Islet precursor cell (in vitro differentiated cells): ENCODE results near the gene HIF1AN.

Source experiments
- DNase-seq: peaks from one replicate; pipeline ENCODE4 v3.0.0-alpha.2; 2018

The HIF1AN gene

DNA sequence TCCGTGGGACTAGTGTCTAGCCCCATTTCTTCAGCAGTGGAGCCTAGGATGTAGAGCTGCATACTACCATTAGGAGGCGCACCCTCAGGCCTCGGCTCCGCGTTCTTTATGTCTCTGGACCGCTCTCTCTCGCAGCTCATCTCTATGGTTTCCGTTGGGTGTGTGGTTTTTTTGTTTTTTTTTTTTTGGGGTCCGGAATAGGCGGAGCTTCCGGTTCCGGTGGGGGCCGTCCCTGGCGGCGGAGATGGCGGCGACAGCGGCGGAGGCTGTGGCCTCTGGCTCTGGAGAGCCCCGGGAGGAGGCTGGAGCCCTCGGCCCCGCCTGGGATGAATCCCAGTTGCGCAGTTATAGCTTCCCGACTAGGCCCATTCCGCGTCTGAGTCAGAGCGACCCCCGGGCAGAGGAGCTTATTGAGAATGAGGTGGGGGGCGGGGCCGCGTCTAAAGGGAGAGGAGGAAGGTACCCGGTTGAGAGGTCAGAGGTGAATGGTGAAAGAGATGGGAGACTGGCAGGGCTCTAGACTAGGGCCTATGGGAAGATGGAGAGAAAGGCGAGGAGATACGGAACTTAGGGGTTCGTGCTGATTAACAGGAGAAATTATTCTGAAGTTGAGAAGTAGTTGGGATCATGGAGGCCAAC, at the start of gene HIF1AN:
TSS of gene HIF1AN (plus strand) at position 229 of the 639 bp plus-strand sequence. CDS start at position 245, 16 bp downstream.
- peak; percentile 91 for DNase-seq

GRCh38 chr10:100487529-100487928, 48.2 kb upstream of the HIF1AN start:
- DNase-seq = no peak

GRCh38 chr10:100489396-100489795, 46.3 kb upstream of the HIF1AN start:
- DNase-seq = no peak

- no peak for DNase-seq
These were observed 45.2 kb upstream of the HIF1AN start for GRCh38 chr10:100490531-100490930.

DNA sequence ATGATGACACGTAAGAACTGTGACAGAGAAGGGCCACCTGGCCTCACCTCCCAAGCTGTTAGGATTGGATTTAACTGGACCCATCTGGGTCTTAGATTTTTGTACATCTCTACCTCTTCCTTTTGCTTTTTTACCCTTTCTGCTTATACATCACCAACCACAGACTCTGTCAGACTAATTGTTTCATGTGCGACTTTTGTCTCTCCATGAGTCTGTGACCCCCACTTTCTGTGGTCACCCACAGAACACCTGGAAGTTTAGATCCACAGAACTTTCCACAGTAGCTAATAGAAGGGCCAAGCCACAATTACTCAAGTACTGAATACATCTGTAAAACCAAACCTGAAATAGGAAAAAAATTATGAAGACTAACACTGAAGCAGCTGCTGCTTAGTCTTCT, 39.2 kb upstream of the HIF1AN start:
- DNase-seq = no peak

- DNase-seq = no peak
These were observed 37.7 kb upstream of the HIF1AN start for GRCh38 chr10:100498059-100498458.

DNA sequence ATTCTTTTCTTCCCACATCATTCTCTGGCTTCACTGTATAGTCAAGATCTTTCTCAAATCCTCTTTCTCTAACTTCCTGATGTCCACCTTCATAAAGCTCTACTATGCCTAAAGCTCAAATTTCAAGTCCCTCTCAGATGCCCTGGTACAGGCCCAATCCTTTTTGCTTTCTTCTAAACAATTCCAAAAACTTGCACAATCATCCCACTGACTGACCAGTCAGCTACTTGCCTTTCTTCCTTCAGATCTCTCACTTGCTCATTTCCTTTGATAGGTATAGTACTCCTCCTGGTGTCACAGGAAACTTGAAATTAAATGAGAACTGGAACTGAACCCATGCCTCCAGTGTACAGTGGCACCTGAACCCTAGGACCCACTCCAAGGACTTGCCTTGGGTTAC, 34.3 kb upstream of the HIF1AN start:
- DNase-seq = no peak

- no peak for DNase-seq
These were observed 32.7 kb upstream of the HIF1AN start for GRCh38 chr10:100502926-100503494.

DNA sequence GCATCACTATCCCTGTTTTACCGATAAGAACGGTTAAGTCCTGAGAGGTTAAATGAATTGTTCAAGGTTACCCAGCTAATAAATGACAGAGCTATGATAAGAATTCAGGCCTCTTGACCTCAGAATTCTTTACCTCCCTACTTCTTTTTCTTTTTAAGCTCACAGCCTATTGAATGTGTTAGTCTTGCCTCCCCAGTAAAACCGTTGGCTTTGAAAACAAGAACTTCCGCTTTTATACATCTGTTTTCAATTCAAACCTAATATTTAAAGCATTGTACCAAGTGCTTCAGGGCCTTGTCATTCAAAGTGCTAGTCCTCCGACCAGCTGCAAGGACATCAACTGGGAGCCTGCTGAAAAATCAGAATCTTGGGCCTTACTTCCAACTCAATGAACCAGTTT, 31.6 kb upstream of the HIF1AN start:
- no peak for DNase-seq

DNA sequence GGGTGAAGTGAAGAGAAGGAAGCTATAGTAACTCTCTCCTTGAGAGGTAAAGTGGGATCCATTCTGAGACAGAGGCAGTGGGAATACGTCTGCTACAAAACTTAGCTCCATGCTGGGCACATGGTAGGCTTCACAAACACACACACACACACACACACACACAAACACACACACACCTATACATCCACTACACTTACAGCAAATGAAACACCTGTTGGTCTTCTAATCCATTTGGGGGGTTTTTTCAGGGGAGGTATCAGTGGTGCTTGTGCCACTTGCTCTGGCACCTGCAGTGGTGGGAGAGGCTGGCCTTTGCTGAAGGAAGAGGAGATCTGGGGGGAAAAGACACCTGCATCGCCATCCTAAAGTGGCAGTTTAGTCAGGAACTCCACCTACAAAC, 30.6 kb upstream of the HIF1AN start:
- no peak for DNase-seq

DNA sequence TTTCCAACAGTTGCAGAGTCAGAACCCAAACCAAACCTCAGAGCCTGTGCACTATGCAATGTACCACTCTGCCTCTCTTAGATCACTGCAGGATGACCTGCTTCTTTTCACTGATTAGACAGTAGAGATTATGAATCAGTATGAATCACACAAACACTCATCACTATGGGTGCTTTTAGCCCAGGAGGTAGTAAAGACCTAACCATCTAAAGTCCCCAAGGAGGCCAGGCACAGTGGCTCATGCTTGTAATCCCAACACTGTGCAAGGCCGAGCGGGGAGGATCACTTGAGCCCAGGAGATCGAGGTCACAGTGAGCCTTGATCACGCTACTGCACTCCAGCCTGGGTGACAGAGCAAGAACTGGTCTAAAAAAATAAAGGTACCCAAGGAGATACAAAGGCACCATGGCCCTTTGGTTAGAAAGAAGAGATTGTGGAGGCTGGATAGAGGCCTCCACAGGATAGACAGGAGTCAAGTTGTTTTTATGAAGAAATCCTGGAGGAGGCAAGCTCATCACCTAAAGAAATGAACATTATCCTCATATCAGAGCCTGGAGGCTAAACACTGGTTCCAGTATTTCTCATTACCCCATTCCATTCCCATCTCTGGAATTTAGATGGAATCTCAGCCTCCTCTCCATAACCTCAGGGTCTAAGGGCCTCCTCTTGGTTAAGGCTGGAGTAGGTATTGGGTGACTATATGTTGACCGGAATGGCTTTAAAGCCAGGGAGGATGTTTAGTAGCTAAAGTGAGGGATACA, 29.0 kb upstream of the HIF1AN start:
- DNase-seq = no peak

- no peak for DNase-seq
These were observed 28.4 kb upstream of the HIF1AN start for GRCh38 chr10:100507357-100507732.

DNA sequence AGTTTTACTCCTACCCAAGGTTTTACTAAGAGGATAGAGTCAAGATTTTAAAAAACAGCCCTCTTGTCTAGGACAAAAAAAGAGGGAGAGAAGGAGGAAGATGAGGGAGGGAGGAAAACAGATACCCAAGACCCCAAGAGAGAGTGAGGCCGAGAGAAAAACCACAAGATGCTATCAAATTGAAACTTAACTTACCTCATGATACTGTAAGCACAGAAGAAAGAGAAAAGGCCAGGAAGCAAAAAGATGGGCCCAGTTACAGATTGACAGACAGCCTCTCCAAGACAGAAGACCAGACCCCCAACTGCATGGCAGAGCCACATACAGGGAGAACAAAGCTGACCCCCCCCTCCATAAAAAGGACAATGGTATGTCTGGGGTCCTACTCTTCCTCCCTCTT, 27.5 kb upstream of the HIF1AN start:
- no peak for DNase-seq

- DNase-seq = peak; percentile 62
These were observed 27.0 kb upstream of the HIF1AN start for GRCh38 chr10:100508691-100509150.

DNA sequence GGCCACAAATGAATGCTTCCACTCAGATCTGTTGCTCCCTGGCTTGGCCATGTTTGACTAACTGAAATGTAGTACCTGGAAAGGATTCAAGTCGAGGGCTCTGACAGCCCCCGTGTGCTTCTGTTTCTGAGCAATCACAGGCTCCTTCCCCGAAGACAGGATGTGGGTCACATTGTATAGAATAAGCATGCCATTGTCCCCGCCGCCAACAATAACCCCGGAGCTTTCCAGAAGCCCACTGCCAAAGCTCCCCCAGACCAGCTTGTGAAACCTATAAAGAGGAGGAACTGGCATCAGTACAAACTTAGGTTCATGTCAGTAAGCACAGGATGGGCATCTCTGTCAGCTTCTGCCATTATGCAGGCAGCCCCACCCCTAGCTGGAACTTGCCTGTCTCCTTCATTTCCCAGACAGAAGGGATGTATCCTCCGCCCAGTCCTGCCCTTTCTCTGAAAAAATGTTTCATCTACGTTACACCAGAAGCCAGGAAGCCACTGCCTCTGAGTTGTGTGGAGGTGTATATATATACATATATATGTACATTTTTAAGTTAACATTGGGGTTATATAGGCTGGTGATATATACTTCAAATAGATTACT, 26.4 kb upstream of the HIF1AN start:
- DNase-seq = no peak

GRCh38 chr10:100510533-100511308, 25.0 kb upstream of the HIF1AN start:
- DNase-seq = no peak

GRCh38 chr10:100515612-100516011, 20.1 kb upstream of the HIF1AN start:
- no peak for DNase-seq

DNA sequence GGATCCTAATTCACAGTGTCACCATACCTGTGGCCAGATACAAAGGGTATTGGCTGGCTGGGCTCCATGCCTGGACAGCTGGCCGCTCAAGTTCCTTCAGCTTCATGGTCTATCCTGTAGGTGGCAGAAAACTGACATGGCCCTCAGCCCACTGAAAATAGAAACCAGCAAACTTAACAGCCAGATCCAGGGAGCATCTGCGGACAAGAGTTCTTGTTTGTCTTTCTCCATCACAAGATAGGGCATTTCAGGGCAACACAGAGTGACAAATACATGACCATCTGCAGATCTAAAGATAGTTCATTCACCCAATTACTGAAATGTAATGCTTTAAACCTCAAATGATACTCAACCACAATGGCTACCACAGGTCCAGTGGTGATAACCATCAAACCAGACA, 18.9 kb upstream of the HIF1AN start:
- DNase-seq = no peak

DNA sequence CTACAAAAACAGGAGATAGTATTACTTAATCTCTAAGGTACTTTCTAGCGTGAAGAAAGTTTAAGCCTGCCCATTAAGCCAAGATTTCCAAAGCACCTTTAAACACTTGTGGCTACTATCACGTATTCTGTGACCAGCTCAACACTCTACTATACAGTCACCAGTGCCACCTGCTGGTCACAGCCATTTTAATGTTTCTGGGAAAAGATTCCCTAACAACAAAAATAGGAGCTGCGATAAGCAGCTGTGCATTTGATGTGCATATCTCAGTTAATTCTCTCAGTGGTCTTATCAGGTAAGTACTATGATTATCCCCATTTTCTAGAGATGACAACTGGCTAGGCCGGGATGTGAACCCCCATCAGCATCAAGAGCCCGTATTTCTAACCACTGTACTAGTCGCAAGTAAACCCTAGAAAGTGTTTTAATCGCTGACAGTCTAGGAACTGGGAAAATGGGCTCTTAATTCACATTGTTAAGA, 16.9 kb upstream of the HIF1AN start:
- peak; percentile 73 for DNase-seq

DNA sequence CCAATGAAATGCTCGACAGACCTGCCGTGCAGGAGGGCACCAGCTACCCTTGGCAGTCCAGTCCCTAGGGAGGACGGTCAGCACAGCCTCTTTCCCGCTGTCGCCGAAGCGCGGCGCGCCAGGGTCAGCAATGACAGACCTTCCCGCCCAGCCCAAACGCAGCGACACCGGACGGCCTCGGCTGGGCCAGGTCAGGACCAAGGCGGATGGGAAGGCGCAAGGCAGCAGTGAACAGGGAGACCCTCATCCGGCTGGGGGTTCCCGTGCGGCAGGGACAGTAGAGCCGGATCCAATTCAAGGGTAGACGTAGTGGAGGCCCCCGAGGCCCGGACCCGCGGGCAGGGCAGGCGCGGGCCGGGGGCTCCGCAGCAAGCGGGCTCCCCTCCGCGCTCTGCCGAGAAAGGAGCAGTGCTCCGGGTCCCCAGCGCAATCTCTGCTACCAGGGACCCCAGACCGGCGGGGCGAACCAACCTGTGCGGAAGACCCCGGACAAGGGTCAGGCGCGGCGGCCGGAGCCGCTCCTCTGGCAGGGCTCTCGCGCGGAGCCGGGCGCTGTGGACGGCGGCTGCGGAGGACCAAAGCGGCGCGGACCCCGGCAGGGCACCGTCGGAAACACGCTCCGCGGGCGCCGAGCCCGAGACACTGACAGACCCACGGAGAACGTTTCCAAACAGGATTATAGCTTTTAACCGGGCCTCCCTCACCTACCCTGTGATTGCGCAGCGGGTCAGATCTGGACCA, 16.3 kb upstream of the HIF1AN start, which contains the start of gene SEC31B:
TSS of gene SEC31B (minus strand) at position 551 of the 741 bp plus-strand sequence. CDS start 2,909 bp downstream, outside the sequence.
- DNase-seq = peak; percentile 88

DNA sequence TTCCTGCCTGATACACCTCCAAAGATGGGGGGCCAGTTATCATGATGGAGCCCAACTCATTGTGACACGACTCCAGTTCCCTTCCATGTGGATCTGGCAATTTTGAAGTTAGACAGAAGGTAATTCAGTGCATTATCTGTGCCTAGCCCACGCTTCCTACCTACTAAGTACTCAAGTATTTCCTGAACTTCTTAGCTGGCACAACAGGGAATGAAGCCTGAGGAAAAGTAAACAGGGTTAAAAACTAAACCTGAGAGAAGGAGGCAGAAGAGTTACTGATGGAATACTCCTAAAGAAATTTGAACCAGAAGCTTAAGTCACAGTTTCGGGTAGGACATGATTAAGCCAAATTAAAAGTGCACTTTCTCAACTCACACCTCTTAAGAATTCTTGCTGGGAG, 14.9 kb upstream of the HIF1AN start:
- no peak for DNase-seq
